ENCODE results near the gene BMP10.
"Not testable (repeated sequence)": the region's sequence is repeated elsewhere in the genome, so short reads cannot be mapped to it uniquely, and the experiment has no call there.

The BMP10 gene, protein sequence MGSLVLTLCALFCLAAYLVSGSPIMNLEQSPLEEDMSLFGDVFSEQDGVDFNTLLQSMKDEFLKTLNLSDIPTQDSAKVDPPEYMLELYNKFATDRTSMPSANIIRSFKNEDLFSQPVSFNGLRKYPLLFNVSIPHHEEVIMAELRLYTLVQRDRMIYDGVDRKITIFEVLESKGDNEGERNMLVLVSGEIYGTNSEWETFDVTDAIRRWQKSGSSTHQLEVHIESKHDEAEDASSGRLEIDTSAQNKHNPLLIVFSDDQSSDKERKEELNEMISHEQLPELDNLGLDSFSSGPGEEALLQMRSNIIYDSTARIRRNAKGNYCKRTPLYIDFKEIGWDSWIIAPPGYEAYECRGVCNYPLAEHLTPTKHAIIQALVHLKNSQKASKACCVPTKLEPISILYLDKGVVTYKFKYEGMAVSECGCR

DNA sequence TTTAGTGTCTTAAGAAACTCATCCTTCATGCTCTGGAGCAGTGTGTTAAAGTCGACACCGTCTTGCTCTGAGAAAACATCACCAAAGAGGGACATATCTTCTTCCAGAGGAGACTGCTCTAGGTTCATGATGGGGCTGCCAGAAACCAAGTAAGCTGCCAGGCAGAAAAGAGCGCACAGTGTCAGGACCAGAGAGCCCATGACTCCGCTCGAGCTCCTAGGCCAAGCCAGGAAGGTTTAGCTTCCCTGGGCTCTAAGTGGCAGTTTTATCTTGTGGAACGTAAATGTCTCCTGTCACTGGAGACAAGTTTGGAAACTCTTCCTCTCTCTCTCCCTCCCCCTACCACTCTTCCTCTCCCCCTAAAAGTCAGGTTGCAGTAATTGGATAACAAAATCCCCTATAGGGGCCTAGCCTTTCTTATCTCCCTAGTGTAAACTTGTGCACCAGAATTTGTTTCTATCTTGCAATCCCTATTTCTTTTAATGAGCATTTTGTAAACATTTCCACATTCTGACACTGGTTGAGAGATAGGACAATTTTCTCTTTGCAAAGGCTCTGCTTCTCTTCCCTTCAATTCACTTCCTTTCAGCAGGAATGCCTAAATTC is at the start of gene BMP10:
Gene BMP10, minus strand, starts transcription at position 239 of the 606 bp plus-strand sequence. Its CDS starts 39 bp downstream, at position 200.
- DNase-seq, result no peak

DNA sequence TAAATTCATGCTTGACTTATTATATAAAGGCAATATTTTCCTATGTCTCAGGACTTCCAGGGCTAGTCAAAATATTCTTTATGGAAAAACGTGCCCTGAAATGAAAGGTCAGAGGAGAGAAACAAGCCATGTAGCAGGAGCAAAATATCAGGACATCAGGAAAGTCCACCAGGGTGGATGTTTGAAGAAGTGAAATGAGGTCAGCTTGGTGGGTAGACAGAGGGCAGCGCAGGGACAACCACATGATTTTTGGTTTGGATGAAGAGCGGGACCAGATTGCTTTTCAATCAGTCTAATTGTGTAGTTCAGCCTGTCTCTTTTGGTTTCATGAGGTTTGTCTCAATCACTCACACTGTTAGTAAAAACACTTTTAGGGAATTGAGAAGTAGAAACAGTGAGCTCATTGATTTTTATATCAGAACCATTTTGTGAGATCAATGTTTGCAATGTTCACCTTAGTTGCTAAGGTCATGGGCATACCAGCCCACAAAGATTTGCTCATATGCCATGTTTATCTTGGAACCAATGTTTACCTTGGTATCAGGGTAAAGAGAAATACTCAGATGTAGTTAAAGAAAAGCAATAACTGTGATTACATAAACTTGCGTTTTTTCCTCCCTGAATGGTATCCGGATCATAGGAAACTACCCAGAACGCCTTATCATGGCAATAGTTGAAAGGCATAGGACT is 49.4 kb upstream of the BMP10 start:
- DNase-seq, result no peak

DNA sequence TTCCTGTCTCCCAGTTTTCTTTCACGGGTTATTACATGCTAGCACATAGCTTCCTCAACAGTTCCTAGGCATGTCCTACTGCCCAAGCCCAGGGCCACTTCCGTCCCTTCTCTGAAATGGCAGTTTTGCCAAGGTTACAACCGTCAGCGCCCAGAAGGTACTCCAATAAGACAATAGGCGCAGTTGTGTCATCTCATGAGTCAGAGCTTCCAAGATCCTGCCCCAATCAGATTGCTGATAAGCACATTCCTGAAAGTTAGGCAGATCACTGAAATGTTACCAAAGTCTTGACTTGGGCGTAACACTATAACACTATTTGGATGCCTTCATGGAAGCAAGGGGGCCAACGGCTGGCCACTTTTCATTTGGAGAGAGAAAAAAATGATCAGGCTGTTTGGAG is 47.3 kb upstream of the BMP10 start:
- no peak for DNase-seq

DNA sequence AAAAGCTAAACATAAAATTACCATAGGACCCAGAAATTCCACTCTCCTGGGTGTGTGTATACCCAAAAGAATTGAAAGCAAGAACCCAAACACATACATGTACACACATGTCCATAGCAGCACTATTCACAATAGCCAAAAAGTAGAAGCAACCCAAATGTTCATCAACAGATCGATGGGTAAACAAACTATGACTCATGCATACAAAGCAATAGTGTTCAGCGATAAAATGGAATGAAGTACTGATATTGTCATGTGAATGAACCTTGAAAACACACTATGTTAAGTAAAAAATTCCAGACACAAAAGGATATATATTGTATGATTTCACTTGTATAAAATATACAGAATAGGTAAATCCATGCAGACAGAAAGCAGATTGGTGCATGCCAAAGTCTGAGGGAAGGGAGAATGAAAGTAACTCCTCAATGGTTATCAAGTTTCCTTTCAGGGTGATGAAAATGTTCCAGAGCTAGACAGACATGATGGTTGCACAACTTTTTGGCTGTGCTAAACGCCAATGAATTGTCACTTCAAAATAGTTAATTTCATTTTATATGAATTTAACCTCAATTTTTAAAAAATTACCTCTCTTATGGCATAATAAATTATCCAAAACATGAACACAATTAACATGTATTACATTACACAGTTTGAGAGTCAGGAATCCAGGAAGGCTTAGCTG is 46.0 kb upstream of the BMP10 start:
- DNase-seq, result no peak

DNA sequence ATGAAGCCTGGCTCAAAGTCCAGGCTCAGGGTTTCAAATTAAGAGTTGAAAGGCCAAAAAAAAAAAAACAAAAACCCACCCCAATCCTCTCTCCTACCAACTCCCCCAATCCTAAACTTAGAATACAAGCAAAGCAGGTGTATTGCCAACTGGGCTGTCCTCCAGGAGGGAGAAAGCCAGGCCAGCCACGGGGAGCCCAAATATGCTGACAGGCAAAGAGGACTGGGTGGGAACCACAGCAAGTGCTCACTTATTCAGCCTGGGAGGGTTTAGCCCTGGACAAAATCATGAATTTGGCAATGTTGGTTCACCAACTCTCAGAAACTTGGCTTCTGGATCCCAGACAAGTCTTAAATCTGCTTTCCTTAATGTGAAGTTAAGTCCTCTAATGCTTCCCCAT is 45.0 kb upstream of the BMP10 start:
- DNase-seq, result no peak

DNA sequence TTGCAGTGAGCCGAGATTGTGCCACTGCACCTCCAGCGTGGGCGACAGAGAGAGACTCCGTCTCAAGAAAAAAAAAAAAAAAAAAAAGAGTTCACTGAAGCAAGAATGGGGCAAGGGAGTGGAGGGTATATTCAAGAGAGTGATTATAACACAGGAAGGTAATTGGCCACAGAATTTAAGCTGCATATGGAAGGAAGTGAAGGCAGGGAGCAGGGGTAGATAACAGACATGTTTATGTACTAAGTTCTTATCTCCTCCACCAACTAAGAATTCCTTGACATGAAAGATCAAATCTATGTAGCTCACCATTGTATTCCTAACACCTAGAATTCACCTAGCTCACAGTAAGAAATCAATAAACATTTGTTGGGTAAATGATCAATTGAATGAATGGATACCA is 44.2 kb upstream of the BMP10 start:
- DNase-seq, result no peak

DNA sequence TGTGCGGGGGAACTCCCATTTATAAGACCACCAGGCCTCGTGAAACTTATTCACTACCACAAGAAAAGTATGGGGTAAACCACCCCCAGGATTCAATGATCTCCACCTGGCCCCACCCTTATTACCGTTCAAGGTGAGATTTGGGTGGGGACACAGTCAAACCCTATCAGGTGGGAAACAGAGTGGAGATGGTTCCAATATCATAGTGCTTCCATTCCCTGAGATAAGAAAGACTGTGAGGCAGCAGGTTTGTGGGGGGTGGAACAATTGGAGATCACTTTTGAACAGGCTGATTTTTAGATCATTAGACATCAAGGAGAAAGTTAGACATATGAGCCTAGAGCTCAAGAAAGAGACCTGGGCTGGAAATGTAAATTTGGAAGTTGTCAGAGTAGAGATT is 42.2 kb upstream of the BMP10 start:
- DNase-seq, result no peak

DNA sequence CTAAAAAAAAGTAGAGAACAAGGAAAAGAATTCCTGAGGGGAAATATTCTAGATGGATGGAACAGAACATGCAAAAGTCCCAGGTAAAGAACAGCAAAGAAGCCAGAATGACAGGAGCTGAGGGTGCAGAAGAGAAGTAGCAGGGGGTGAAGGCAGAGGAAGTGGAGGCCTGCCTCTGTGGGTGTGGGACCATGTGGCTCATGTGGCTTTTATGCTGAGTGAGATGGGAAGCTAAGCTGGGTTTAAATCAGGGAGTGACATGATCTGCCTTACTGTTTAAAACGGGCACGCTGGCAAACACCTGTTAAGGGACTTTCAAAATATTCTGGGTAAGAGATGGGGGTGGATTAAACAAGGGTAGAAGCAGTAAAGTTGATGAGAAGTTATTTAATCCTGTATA is 41.5 kb upstream of the BMP10 start:
- DNase-seq, result peak; percentile 75

DNA sequence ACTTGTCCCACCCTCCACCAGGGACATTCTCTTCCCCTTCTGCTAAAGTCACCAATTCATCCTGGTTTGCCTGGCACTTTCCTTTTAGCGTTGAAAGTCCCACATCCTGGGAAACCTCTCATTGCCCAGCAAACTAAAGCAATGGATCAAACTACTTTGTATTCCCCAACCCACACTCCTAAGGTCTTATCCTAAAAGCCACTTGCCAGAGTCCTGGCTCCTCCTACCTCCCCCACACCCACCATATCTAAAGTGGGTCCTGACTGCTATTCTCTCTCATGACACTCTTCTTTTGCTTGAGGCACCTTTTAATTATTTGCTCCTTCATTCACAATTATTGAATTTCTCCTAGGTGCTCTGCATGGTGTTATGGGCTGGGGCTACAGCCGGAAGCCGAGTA is 40.9 kb upstream of the BMP10 start:
- no peak for DNase-seq

DNA sequence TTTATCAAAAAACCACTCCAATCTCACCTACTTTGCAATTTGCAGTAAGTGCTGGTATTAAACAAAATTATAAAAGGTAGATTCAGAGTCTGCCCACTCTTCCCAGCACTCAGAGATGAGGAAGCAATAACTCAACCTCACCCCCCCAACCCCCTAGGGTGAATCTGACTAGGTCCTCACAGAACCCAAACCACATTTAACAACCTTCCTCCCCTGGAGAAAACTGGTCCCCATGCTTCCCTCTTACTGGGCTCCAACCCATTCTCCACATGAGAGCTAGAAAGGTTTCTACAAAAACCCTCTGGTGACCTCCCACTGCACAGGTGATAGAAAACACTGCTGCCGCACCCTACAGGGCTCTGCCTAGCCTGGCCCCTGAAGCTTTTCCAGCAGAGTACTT is 40.5 kb upstream of the BMP10 start:
- DNase-seq, result peak; percentile 42

DNA sequence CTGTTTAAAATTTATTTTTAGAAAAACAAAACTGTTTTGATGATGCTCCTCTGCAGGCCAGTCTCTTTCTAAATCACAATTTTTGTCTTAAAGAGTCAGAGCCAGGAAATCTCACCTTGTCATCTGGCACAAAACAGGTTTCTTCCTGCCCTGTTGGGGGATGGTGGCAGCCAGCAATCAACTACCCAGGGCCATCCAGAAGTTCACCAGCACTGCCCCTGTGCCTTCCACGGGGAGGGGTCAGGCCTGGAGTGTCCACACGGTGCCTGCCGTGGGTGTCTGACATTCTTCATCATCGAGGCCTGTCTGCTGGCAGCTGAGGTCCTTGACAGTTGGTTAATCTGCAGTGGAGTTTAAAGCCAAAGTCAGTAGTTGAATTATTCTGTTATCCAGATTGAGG is 40.0 kb upstream of the BMP10 start:
- peak; percentile 48 for DNase-seq

DNA sequence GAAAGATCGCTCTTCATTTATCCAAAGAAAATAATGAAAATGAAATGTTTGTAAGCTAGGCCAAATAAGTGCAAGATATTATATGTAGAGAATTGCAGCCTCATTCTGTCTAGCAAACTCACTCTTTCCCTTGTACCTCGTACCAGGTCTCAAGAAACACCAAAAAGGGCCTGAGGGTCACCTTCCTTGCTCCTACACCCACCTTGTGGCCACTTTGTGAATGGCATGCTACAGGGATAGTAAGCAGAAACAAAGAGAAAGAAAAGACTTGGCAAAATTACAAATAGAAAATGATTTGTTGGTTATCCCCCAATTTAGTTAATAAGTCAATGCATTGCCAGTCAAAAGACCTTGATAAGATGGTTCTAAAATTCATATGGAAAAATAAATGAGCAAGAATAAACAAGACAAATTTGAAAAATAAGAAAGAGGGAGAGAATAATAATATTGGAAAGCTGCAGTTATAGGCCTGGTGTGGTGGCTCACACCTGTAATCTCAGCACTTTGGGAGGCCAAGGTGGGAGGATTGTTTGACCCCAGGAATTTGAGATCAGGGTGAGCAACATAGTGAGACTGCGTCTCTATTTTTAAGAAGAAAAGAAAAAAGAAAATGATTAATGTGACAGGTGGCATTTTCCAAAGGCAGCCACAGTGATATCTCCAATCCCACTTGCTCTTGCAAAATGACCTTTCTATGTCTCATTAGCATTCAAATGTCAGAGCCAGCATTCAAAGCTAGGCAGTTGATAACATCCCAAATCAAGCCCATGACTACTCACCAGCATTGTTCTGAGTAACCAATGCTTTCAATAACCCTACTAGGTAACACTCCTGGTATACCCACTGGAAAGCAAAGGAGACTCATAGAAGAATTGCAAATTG is 38.8 kb upstream of the BMP10 start:
- DNase-seq, result peak; percentile 90

DNA sequence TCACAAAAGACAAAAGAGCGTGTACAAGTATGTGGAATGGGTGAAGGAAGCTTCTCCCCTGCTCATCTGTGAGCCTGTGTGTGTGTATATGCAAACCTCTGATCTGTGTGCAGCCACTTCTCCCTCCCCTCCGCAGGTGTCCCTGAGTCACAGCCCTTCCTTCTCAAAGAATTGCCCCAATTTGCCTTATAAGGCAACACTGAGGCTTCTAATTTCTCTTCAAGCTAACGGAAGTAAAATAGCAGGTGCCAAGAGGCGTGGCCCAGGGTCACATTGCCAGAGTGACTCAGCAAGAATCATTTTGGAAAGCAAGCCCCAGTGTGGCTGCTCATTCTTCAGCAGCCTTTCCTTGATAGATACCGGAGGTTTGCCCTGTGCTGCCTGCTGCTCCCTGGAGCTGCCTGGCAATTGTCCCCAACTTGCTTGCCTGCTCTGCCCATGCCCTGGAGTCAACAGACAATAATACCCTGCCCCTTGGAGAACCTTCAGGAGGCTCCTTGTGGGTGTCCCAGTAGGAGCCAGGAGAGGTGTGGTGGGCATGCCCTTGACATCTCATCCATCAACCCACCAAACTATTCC is 37.3 kb upstream of the BMP10 start:
- DNase-seq, result peak; percentile 96

DNA sequence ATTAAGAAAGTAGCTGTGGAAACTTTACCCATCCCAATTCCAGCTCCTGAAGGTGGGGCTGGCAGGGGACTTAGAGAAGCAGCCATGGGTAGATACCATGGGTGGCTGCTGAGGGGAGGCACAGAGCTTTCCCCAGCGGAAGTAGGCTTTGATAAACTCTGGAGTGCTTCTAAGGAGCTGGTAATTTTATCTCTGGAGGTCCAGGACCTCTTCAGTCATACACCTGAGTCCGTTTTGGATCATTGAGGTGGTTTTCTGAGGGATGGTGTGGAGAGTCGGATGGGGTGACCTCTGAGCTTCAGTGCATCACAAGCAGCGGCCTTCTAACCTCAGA is 36.7 kb upstream of the BMP10 start:
- DNase-seq, result no peak

DNA sequence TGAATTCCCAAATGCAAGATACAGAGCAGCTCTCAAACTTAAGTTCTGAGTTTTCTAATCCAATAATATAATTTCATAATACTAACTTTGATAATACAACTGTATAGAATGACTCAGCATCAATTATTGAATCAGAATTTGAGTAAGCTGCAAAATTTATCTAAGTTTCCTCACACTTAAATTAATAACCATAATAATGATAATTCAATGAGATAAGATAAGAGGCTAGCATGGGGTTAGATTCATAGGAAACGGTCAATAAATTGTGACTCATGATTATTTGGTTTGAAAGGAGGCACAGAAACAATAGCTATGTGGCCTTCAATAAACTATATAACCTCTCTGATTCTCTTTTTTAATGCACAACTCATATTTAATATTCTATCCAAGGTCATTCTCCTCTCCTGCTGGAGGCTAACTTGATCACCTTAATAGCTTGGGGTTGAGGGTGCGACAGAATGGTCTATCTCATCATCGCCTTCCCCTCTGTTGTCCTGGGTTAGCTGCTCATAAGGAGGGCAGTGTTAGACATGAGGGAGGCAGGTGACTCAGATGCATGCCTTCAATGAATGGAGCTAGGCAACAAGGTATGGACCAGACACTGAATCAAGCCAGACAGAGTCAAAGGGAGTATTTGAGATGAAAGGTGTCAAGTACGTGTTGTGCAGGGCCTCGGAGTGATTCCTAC is 36.2 kb upstream of the BMP10 start:
- peak; percentile 32 for DNase-seq

DNA sequence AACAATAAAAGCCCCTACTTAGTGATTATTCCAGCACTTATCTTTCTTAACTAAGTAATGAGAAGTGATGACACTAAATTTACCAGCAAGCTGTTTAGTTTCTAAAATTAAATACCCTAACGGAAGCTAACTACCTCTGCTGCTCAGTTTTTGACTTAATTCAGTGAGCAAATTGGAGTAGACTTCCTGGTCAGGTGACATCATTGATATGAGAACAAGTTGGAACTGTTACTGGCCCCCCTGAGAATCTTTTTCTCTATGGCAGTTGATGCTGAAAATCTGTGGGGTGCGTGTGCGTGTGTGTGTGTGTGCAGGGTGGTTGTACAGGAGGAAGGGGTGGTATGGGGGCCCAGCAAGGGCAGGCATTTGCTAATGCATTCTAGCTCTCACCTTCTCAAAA is 35.5 kb upstream of the BMP10 start:
- no peak for DNase-seq

DNA sequence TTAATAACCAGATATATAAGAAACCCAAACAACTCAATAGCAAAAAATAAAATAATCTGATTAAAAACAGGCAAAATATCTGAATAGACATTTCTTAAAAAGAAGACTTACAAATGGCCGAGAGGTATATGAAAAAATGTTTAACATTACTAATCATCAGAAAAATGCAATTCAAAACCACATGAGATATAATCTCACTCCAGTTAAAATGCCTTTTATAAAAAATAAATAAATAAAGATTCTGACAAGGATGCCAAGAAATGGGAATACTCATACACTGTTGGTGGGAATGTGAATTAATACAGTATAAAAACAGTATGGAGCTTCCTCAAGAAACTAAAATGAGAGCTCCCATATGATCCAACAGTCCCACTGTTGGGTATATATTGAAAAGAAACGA is 33.9 kb upstream of the BMP10 start:
- no peak for DNase-seq

DNA sequence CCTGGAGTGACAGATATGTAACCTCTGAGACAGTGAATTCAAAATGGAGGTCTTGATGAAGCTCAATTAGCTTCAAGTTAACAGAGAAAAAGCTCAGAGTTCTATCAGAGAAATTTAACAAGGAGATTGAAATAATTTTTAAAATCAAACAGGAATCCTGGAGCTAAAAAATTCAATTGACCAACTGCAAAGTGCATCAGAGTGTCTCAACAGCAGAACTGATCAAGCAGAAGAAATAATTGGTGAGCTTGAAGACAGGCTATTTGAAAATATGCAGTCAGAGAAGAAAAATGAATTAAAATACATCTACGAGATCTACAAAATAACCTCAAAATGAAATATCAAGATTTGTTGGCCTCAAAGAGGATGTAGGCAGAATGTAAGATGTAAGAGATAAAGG is 30.4 kb upstream of the BMP10 start:
- no peak for DNase-seq

DNA sequence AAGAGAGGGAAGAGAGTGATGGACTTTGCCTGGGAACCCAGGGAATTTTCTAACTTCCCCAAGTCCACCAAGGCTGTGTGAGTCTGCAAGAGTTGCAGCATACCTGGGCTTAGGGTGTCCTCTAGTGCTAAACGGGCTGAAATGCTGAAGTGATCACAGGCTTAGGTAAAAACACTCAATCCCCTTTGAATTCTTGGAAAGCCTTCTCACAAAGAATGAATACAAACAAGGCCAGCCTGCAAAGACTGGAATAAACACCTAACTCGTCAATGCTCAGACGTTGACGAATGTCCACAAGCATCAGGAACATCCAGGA is 30.0 kb upstream of the BMP10 start:
- peak; percentile 17 for DNase-seq

DNA sequence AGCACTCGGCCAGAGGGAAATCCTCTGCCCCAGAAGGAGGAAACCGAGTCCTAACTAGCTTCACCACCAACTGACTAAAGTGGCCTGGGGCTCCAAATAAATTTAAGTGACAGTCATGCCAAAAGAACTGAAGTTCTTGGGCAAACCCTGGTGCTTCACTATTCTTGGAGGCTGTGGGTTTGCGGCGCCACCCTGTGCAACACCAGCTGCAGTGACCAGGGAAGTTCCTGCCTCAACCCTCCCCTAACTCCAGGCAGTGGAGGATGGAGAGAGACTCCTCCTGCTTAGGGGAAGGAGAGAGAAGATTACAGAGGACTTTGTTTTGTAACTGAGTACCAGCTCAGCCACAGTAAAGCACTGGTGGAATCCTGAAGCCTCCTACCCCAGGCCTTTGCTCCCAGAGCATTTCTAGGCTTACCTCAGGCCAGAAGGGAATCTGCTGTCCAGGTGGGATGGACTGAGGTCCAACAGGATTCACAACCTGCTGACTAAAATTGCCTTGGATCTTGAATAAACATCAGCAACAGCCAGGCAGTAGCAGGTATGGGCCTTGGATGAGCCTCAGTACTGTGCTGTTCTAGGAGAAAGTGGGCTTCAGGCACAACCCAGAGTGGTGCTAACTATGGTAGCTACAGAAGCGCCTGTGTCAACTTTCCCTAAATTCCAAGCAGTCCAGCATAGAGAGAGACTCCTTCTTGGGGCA is 29.4 kb upstream of the BMP10 start:
- DNase-seq, result no peak

DNA sequence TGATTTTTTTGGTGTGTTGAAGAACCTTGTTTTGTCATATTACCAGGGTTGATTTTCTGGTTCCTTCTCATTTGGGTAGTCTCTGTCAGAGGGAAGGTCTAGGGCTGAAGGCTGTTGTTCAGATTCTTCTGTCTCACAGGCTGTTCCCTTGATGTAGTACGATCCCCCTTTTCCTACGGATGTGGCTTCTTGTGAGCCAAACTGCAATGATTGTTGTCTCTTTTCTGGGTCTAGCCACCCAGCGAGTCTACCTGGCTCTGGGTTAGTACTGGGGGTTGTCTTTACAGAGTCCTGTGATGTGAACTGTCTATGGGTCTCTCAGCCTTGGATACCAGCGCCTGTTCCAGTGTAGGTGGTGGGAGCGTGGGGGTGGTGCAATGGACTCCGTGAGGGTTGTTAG is 24.8 kb upstream of the BMP10 start:
- not testable (repeated sequence) for DNase-seq
